GM10266 (cell line): Measurements from ENCODE around the gene GCNT1.
"Not testable (repeated sequence)": the region's sequence is repeated elsewhere in the genome, so short reads cannot be mapped to it uniquely, and the experiment has no call there.

Source experiments
- DNase-seq: peaks from one replicate; pipeline ENCODE4 v3.0.0; 2012; ENCODE audit errors: extremely low spot score
- CTCF ChIP-seq: IDR thresholded peaks from 2 replicates; pipeline ENCODE4 v1.5.1; 2012; ENCODE audit warnings: mild to moderate bottlenecking, low read depth; ENCODE audit not compliant: control insufficient read depth, insufficient read depth; ENCODE audit errors: missing control alignments

GCNT1 gene

GRCh38 chr9:76519075-76519835, 60.3 kb downstream of the GCNT1 start:
- DNase-seq, result no peak
- no peak for TF ChIP-seq CTCF

GRCh38 chr9:76521244-76521681, 62.3 kb downstream of the GCNT1 start:
- TF ChIP-seq CTCF, result no peak
- DNase-seq, result no peak

GRCh38 chr9:76521906-76522305, 62.9 kb downstream of the GCNT1 start:
- TF ChIP-seq CTCF, result no peak
- DNase-seq, result no peak

GRCh38 chr9:76523617-76524200, 64.7 kb downstream of the GCNT1 start:
- DNase-seq, result not testable (repeated sequence)

GRCh38 chr9:76525196-76525595, 66.2 kb downstream of the GCNT1 start:
- no peak for TF ChIP-seq CTCF
- no peak for DNase-seq

GRCh38 chr9:76526026-76526425, 67.0 kb downstream of the GCNT1 start:
- no peak for TF ChIP-seq CTCF
- no peak for DNase-seq

- TF ChIP-seq CTCF, result no peak
- DNase-seq, result no peak
Measured at GRCh38 chr9:76528056-76528455, 69.1 kb downstream of the GCNT1 start.

GRCh38 chr9:76528642-76529190, 69.7 kb downstream of the GCNT1 start:
- no peak for TF ChIP-seq CTCF
- DNase-seq, result no peak
